K562 (cell line): ENCODE data around the gene FTSJ3. TPM values are rescaled to one million over a fixed set of nuclear protein-coding genes. Genes with fewer than 3 reads are reported as not detected.

Experiments
- ADNP ChIP-seq: fragments of 200-800 bp; sonication (Bioruptor generic); IDR thresholded peaks from 2 replicates; pipeline ENCODE4 v1.6.1; 2016; ENCODE audit warnings: missing genetic modification characterization, missing compliant biosample characterization
- BDP1 ChIP-seq: IDR thresholded peaks from 3 replicates; pipeline ENCODE4 v1.6.1; 2011; ENCODE audit not compliant: insufficient read length, insufficient read depth
- BRD9 ChIP-seq: fragments of 450-650 bp; IDR thresholded peaks from 2 replicates; pipeline ENCODE4 v1.6.1; 2018; ENCODE audit warnings: low read depth; ENCODE audit not compliant: partially characterized antibody
- BRF1 ChIP-seq: IDR thresholded peaks from 3 replicates; pipeline ENCODE4 v1.6.1; 2011; ENCODE audit warnings: borderline replicate concordance, mild to moderate bottlenecking; ENCODE audit not compliant: insufficient read length; ENCODE audit errors: extremely low read depth
- COPS2 ChIP-seq: fragments of 450-650 bp; conservative IDR thresholded peaks from 2 replicates; pipeline ENCODE4 v1.6.1; 2016; ENCODE audit warnings: mild to moderate bottlenecking, moderate library complexity
- FOXA1 ChIP-seq: fragments of 450-650 bp; IDR thresholded peaks from 2 replicates; pipeline ENCODE4 v1.6.1; 2016; ENCODE audit warnings: mild to moderate bottlenecking, borderline replicate concordance
- GATAD2A ChIP-seq: fragments of 450-650 bp; IDR thresholded peaks from 2 replicates; pipeline ENCODE4 v1.6.1; 2017
- GATAD2B ChIP-seq: fragments of 450-650 bp; IDR thresholded peaks from 2 replicates; pipeline ENCODE4 v1.6.1; 2017; ENCODE audit warnings: mild to moderate bottlenecking, borderline replicate concordance
- GTF2F1 ChIP-seq: IDR thresholded peaks from 2 replicates; pipeline ENCODE4 v1.6.1; 2011; ENCODE audit warnings: low read depth, low read length, improper control_type of control experiment
- MEF2A ChIP-seq: IDR thresholded peaks from 2 replicates; pipeline ENCODE4 v1.6.1; 2011; ENCODE audit warnings: low read depth, mild to moderate bottlenecking, low read length, moderate library complexity; ENCODE audit not compliant: control insufficient read depth
- PTTG1 ChIP-seq: fragments of 450-650 bp; IDR thresholded peaks from 2 replicates; pipeline ENCODE4 v1.6.1; 2016; ENCODE audit warnings: low read depth, mild to moderate bottlenecking, missing genetic modification characterization, missing compliant biosample characterization
- PYGO2 ChIP-seq: fragments of 450-650 bp; IDR thresholded peaks from 2 replicates; pipeline ENCODE4 v1.6.1; 2016; ENCODE audit warnings: mild to moderate bottlenecking, missing genetic modification characterization, moderate library complexity, missing compliant biosample characterization
- SMAD3 ChIP-seq: fragments of 450-650 bp; formaldehyde crosslinking; conservative IDR thresholded peaks from 2 replicates; pipeline ENCODE4 v1.4.0; 2020; ENCODE audit warnings: mild to moderate bottlenecking
- SMARCA5 ChIP-seq: fragments of 450-650 bp; IDR thresholded peaks from 2 replicates; pipeline ENCODE4 v1.6.1; 2016
- STAT5B ChIP-seq: fragments of 250-450 bp; sonication (Bioruptor Pico); IDR thresholded peaks from 2 replicates; pipeline ENCODE4 v1.8.0; 2021; ENCODE audit warnings: mild to moderate bottlenecking, inconsistent platforms
- TOE1 ChIP-seq, 2 experiments: fragments of 450-650 bp in 1 of 2; sonication (generic) in 1 of 2; formaldehyde crosslinking in 1 of 2; IDR thresholded peaks; 2 replicates each; pipeline versions ENCODE4 v1.7.1 to v1.8.0; 2016 to 2022; ENCODE audit warnings: borderline replicate concordance in 2 of 2, mild to moderate bottlenecking in 2 of 2, antibody characterized with exemption in 1 of 2, inconsistent platforms in 1 of 2, low read depth in 1 of 2, missing genetic modification reagents in 1 of 2, moderate library complexity in 1 of 2
- ZFPM2 ChIP-seq: fragments of 250-450 bp; sonication (Bioruptor Pico); IDR thresholded peaks from 2 replicates; pipeline ENCODE4 v1.5.1; 2022; ENCODE audit warnings: mild to moderate bottlenecking
- ZFX ChIP-seq: sonication (generic); formaldehyde crosslinking; IDR thresholded peaks from 2 replicates; pipeline ENCODE4 v1.8.0; 2022; ENCODE audit warnings: mild to moderate bottlenecking, missing genetic modification reagents, moderate library complexity
- ZNF707 ChIP-seq: fragments of 250-450 bp; sonication (Bioruptor Pico); conservative IDR thresholded peaks from 2 replicates; pipeline ENCODE4 v1.8.0; 2022; ENCODE audit warnings: inconsistent platforms, mild to moderate bottlenecking, moderate library complexity
- polyA plus RNA-seq, 8 experiments: library from polyadenylated mRNA; depleted of rRNA in 4 of 8; stranded (reverse) in 5 of 8; unstranded in 3 of 8; fragments of >200 nt; fragmentation: Nextera tagmentation in 2 of 8; fragmentation: Illumina TruSeq in 1 of 8; extraction: Ambion mirVana in 2 of 8; extraction: Trizol in 1 of 8; gene quantifications; 2 replicates each; pipeline versions ENCODE4 v1.2.1 to v1.2.3, GENCODE V29; 2011 to 2014; ENCODE audit warnings: inconsistent platforms in 1 of 8, missing spikeins in 1 of 8
- total RNA-seq, 7 experiments: library from RNA; depleted of rRNA in 6 of 7; stranded (reverse); fragments of >200 nt in 6 of 7; fragmentation: Illumina TruSeq in 2 of 7; extraction: Trizol in 2 of 7; gene quantifications; 2 replicates each; pipeline versions ENCODE4 v1.2.1 to v1.2.3, GENCODE V29; 2011 to 2021; ENCODE audit warnings: low replicate concordance in 1 of 7
- TF ChIP-seq, protein P1 (sequence below), 2 experiments: IDR thresholded peaks; 2 replicates each; pipeline ENCODE4 v1.6.1; 2012; ENCODE audit warnings: improper control_type of control experiment in 2 of 2, low read depth in 2 of 2, low read length in 2 of 2, borderline replicate concordance in 1 of 2

Gene FTSJ3
- total and polyA plus RNA-seq, 9 of the 15 experiments (the other 6 are each of a cell fraction or from before 2014, with no cell fraction given), result 18.0 to 65.6 (median 52.4) TPM

DNA sequence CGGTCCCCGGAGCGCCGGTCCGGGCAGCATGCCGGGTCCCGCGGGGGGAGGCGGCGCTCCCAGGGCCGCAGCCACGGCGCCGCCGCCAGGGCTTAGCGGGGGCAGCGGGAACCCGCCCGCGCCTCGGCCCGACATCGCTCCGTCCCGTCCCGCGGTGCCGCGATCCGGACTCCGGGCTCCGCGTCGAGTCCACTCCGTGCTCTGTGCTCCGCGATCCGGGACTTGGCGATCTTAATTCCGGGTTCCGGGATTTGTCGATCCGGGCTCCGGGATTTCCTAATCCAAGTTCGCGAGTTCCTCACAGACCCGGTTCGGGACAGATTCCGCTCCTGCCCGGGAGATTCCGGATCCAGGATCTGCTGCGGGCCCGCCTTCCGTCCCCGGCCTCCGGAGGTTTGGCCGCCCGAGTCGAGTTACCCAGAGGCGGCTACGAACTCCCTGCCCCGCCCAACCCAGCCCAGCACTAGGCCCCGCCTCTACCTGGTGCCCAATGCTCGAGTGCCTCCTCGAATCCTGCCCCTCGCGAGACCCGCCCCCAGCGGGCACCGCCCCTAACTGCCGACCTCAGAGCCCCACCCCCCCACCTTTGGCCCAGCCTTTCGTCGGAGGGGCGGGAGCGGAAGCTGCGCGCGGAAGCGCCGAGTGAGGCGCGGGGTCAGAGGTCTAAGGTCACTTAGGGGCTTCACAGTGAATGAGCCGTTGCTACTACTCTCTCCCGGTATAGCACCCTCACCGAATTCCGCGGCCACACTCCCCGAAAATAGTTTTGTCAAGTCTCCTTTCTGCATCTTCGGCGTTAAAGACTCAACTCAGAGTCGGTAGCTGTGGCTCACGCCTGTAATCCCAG, 15.3 kb upstream of the FTSJ3 start, which contains the start of gene SMARCD2 (continued):
- peak; percentile 97 for TF ChIP-seq TOE1 (IDR thresholded peaks at IDR 0.05; ENCODE audit: borderline replicate concordance)
- TF ChIP-seq TOE1 (CRISPR knock-in tag; IDR thresholded peaks at IDR 0.05; ENCODE audit: borderline replicate concordance, low read depth), result peak; percentile 86; the same call in 1 of the 2 replicates
- no peak for TF ChIP-seq STAT5B (CRISPR knock-in tag)
- peak; percentile 27; the same call in 1 of the 2 replicates for TF ChIP-seq GTF2F1
- no peak for TF ChIP-seq BRF1
- TF ChIP-seq FOXA1, result no peak
- TF ChIP-seq PTTG1, result no peak
- TF ChIP-seq BDP1, result no peak
- TF ChIP-seq ZFPM2 (CRISPR knock-in tag), result no peak
- TF ChIP-seq ZFX, result peak; percentile 94
- 0 out of 2 replicates have a peak, but pooled peaks have one; percentile 33 for TF ChIP-seq MEF2A
- TF ChIP-seq SMARCA5, result no peak
- TF ChIP-seq GATAD2A, result peak; percentile 94
- TF ChIP-seq COPS2, result no peak
- TF ChIP-seq ADNP (tag), result no peak
- TF ChIP-seq BRD9, result peak; percentile 45
- peak; percentile 98 for TF ChIP-seq GATAD2B
- peak; percentile 81; the same call in 1 of the 2 replicates for TF ChIP-seq SMAD3 (CRISPR knock-in tag)
- TF ChIP-seq, protein P1, sequence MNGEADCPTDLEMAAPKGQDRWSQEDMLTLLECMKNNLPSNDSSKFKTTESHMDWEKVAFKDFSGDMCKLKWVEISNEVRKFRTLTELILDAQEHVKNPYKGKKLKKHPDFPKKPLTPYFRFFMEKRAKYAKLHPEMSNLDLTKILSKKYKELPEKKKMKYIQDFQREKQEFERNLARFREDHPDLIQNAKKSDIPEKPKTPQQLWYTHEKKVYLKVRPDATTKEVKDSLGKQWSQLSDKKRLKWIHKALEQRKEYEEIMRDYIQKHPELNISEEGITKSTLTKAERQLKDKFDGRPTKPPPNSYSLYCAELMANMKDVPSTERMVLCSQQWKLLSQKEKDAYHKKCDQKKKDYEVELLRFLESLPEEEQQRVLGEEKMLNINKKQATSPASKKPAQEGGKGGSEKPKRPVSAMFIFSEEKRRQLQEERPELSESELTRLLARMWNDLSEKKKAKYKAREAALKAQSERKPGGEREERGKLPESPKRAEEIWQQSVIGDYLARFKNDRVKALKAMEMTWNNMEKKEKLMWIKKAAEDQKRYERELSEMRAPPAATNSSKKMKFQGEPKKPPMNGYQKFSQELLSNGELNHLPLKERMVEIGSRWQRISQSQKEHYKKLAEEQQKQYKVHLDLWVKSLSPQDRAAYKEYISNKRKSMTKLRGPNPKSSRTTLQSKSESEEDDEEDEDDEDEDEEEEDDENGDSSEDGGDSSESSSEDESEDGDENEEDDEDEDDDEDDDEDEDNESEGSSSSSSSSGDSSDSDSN (IDR thresholded peaks at IDR 0.05; ENCODE audit: borderline replicate concordance in 1 of 2, low read depth in 2 of 2, low read length in 2 of 2), result peak in 1 of 2 experiments; percentile 92; a peak in 3 of 4 replicates
- 0 out of 2 replicates have a peak, but pooled peaks have one; percentile 30 for TF ChIP-seq PYGO2 (tag)
- no peak for TF ChIP-seq ZNF707 (CRISPR knock-in tag)
